Skeletal muscle tissue (tissue), 4 donors: ENCODE results near the gene TRIM14. TPM values are rescaled to one million over a fixed set of nuclear protein-coding genes. Genes with fewer than 3 reads are reported as not detected.
"Not testable (repeated sequence)": the region's sequence is repeated elsewhere in the genome, so short reads cannot be mapped to it uniquely, and the experiment has no call there.

Experiments
- H3K27ac ChIP-seq: one replicate; pipeline ENCODE4 v1.7.0; 2013; ENCODE audit warnings: mild to moderate bottlenecking, low read depth, low read length, inconsistent platforms
- H3K27me3 ChIP-seq, 3 donors: one replicate each; pipeline ENCODE4 v1.7.0; 2013; ENCODE audit warnings: low read length in 3 of 3; ENCODE audit not compliant: control insufficient read depth in 3 of 3, insufficient read depth in 3 of 3
- H3K36me3 ChIP-seq, 3 donors: one replicate each; pipeline ENCODE4 v1.7.0; 2013; ENCODE audit warnings: low read length in 3 of 3; ENCODE audit not compliant: control insufficient read depth in 3 of 3, insufficient read depth in 3 of 3
- H3K4me1 ChIP-seq, 3 donors: one replicate each; pipeline ENCODE4 v1.7.0; 2013; ENCODE audit warnings: low read length in 3 of 3, mild to moderate bottlenecking in 3 of 3; ENCODE audit not compliant: control insufficient read depth in 3 of 3, insufficient read depth in 3 of 3
- H3K4me3 ChIP-seq, 3 donors: one replicate each; pipeline ENCODE4 v1.7.0; 2013; ENCODE audit warnings: low read length in 3 of 3
- H3K9ac ChIP-seq, 3 donors: one replicate each; pipeline ENCODE4 v1.7.0; 2013; ENCODE audit warnings: low read length in 3 of 3, mild to moderate bottlenecking in 3 of 3, moderate library complexity in 2 of 3, low read depth in 1 of 3
- H3K9me3 ChIP-seq, 3 donors: one replicate each; pipeline ENCODE4 v1.7.0; 2013; ENCODE audit warnings: low read length in 3 of 3; ENCODE audit not compliant: control insufficient read depth in 3 of 3
- total RNA-seq: library from RNA; depleted of rRNA; stranded (reverse); fragments of >200 nt; gene quantifications from one replicate; pipeline ENCODE4 v1.2.3, GENCODE V29; 2014
- donor health status: Osteomylitis.

The TRIM14 gene
- total RNA-seq, 1 donor from 2014 or later, result 1.0 TPM

GRCh38 chr9:98130576-98131228, 11.7 kb upstream of the TRIM14 start:
- Histone ChIP-seq H3K9me3 (no peaks in the 10 kb centered on the region), H3K27ac (no peak overlapping the region), H3K4me1 (no peaks in the 10 kb centered on the region), H3K9ac (no peak overlapping the region), H3K27me3 (peaks cover 0 to 8% (median 0%) of the 10 kb centered on the region in 3 donors), H3K4me3 (no peak overlapping the region), H3K36me3 (no peaks in the 10 kb centered on the region)

DNA sequence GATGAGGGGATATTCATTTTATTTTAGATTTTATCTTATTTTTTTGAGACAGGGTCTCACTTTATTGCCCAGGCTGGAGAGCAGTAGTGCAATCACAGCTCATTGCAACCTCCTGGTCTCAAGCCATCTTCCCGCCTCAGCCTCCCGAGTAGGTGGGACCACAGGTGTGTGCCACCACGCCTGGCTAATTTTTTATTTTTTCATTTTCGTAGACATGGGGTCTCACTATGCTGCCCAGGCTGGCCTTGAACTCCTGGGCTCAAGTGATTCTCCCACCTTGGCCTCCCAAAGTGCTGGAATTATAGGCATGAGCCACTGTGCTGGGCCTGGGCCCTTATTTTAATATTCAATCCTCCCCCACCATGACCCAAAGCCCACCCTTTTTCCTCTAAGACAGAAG, 11.0 kb upstream of the TRIM14 start:
- H3K4me3 ChIP-seq, H3K9ac ChIP-seq, H3K4me1 ChIP-seq, H3K9me3 ChIP-seq, H3K27ac ChIP-seq, H3K27me3 ChIP-seq, H3K36me3 ChIP-seq: not testable (repeated sequence)

GRCh38 chr9:98129451-98129881, 10.4 kb upstream of the TRIM14 start:
- H3K4me1 ChIP-seq, result no peaks in the 10 kb centered on the region
- H3K4me3 ChIP-seq, result no peak overlapping the region
- no peaks in the 10 kb centered on the region for H3K9me3 ChIP-seq
- H3K9ac ChIP-seq, result no peak overlapping the region
- no peak overlapping the region for H3K27ac ChIP-seq
- H3K27me3 ChIP-seq, result peaks cover 0 to 8% (median 0%) of the 10 kb centered on the region in 3 donors
- H3K36me3 ChIP-seq, result no peaks in the 10 kb centered on the region

- Histone ChIP-seq H3K36me3 (no peaks in the 10 kb centered on the region), H3K4me1 (no peaks in the 10 kb centered on the region), H3K9me3 (no peaks in the 10 kb centered on the region), H3K27me3 (peaks cover 0 to 6% (median 0%) of the 10 kb centered on the region in 3 donors), H3K9ac (no peak overlapping the region), H3K4me3 (no peak overlapping the region), H3K27ac (no peak overlapping the region)
These were observed 9.3 kb upstream of the TRIM14 start for GRCh38 chr9:98128316-98128715.

DNA sequence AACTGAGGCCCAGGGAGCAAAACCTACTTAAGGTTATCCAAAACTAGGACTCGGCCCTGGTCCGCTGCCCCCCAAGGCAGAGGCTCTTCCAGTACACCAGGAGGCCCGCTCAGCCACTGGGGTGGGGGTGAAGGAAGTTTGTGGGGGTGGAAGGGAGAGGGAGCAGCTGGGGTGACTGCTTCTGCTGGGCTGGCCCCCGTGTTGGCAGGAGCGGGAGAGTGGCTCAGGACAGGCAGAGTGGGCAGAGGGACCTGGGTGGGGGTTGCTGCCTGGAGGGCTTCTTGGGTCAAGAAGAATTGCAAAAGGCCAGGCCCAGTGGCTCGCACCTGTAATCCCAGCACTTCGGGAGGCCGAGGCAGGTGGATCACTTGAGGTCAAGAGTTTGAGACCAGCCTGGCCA, 8.2 kb upstream of the TRIM14 start:
- Histone ChIP-seq H3K9ac (no peak overlapping the region), H3K4me1 (no peaks in the 10 kb centered on the region), H3K36me3 (no peaks in the 10 kb centered on the region), H3K27ac (no peak overlapping the region), H3K9me3 (no peaks in the 10 kb centered on the region), H3K4me3 (no peak overlapping the region), H3K27me3 (peaks cover 0 to 3% (median 0%) of the 10 kb centered on the region in 3 donors)

- Histone ChIP-seq H3K9ac (no peak overlapping the region), H3K27me3 (peaks cover 0 to 7% (median 5%) of the 10 kb centered on the region in 3 donors), H3K9me3 (no peaks in the 10 kb centered on the region), H3K36me3 (no peaks in the 10 kb centered on the region), H3K27ac (no peak overlapping the region), H3K4me1 (peaks cover 0 to 3% (median 3%) of the 10 kb centered on the region in 3 donors), H3K4me3 (no peak overlapping the region)
These were observed 5.8 kb upstream of the TRIM14 start for GRCh38 chr9:98124637-98125426.

DNA sequence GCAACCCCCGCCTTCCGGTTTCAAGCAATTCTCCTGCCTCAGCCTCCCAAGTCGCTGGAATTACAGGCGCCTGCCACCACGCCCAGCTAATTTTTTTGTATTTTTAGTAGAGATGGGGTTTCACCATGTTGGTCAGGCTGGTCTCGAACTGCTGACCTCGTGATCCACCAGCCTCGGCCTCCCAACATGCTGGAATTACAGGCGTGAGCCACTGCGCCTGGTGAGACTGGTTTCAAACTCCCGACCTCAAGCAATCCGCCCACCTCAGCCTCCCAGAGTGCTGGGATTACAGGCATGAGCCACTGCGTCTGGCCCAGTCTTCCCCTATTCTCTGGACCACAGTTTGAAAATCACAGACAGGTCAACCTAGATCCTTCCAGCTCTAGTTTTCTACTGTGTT, 5.1 kb upstream of the TRIM14 start:
- H3K9me3 ChIP-seq, H3K36me3 ChIP-seq, H3K9ac ChIP-seq: not testable (repeated sequence)

GRCh38 chr9:98121058-98121457, 2.0 kb upstream of the TRIM14 start:
- H3K36me3 ChIP-seq, result no peaks in the 10 kb centered on the region
- no peak overlapping the region for H3K9ac ChIP-seq
- no peaks in the 10 kb centered on the region for H3K9me3 ChIP-seq
- H3K4me3 ChIP-seq, result no peak overlapping the region
- H3K4me1 ChIP-seq, result peaks cover 4 to 14% (median 9%) of the 10 kb centered on the region in 3 donors
- peaks cover 0 to 23% (median 9%) of the 10 kb centered on the region in 3 donors for H3K27me3 ChIP-seq
- no peak overlapping the region for H3K27ac ChIP-seq

More for the DNA sequence above, 5.1 kb upstream of the TRIM14 start:
- peaks cover 0 to 10% (median 5%) of the 10 kb centered on the region in 3 donors for H3K27me3 ChIP-seq
- H3K27ac ChIP-seq, H3K4me1 ChIP-seq, H3K4me3 ChIP-seq: not testable (repeated sequence)

- Histone ChIP-seq H3K9ac (no peak overlapping the region), H3K27me3 (peaks cover 0 to 23% (median 9%) of the 10 kb centered on the region in 3 donors), H3K4me1 (peaks cover 4 to 14% (median 9%) of the 10 kb centered on the region in 3 donors), H3K4me3 (no peak overlapping the region), H3K27ac (no peak overlapping the region), H3K9me3 (no peaks in the 10 kb centered on the region), H3K36me3 (no peaks in the 10 kb centered on the region)
These were observed 1.5 kb upstream of the TRIM14 start for GRCh38 chr9:98120476-98120875.

DNA sequence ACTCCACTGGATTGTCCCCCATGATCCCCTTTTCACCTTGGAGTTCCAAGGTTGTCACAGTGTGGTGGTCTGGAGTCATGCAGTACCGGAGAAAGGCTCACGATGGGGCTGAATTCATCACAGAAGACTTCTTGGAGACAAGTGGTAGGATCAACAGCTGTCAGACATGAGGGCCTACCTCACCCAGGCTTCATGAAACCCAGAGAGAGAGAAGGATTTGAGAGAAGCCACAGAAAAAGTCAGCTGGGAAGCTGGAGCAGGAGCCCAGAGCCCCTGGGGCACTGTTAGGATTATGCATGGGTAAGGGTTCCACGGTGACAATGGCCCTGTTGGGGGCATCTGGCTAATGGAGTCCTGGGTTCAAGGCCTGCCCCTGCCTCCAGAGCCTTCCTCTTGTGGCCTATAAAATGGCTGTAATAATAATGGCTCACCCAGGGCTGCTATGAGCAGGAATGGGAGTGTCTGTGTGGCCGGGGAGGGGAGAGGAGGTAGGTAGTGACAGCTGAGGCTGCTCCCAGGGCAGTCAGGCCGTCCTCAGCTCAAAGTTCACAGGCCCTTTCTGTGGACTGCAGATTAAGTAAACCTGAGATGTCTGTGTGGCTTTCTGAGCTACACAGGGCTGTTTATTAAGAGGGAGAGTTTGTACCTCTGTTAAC, 910 bp downstream of the TRIM14 start:
- H3K27me3 ChIP-seq, result peaks cover 0 to 23% (median 9%) of the 10 kb centered on the region in 3 donors
- H3K4me3 ChIP-seq, result peak overlapping the region; percentile 69 to 74 (median 71)
- peak overlapping the region; percentile 9 for H3K27ac ChIP-seq
- H3K9ac ChIP-seq, result no peak overlapping the region
- H3K9me3 ChIP-seq, result no peaks in the 10 kb centered on the region
- peaks cover 4 to 14% (median 9%) of the 10 kb centered on the region in 3 donors for H3K4me1 ChIP-seq
- no peaks in the 10 kb centered on the region for H3K36me3 ChIP-seq
